NCI-H2171 treated with DMSO at 0.1 percent for 48 hours (cell line): ENCODE data around the gene ADAMTS12.

Source experiments
- DNase-seq: peaks from one replicate; lab custom pipeline; 2025; lab: John Stamatoyannopoulos, UW

Gene ADAMTS12

GRCh38 chr5:33753704-33754103, 138.1 kb downstream of the ADAMTS12 start:
- DNase-seq: no peak

DNA sequence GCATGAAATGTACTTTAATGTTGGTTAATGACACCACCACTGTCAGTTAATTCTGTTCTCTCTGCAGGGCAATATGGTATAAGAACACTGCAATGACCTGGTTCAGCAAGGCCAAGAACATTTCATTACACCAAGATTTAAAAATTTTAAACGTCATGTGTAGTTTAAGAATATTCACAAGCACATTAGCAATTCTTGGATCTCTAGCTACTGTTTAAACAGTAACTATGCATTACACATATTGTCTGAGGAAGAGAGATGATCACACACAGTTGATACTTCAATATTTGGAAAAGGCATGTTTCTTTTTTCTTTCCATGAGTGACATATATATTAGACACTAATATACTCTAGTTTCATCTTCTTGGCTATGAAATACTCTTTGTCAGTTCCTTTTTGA, 143.0 kb downstream of the ADAMTS12 start:
- no peak for DNase-seq

DNA sequence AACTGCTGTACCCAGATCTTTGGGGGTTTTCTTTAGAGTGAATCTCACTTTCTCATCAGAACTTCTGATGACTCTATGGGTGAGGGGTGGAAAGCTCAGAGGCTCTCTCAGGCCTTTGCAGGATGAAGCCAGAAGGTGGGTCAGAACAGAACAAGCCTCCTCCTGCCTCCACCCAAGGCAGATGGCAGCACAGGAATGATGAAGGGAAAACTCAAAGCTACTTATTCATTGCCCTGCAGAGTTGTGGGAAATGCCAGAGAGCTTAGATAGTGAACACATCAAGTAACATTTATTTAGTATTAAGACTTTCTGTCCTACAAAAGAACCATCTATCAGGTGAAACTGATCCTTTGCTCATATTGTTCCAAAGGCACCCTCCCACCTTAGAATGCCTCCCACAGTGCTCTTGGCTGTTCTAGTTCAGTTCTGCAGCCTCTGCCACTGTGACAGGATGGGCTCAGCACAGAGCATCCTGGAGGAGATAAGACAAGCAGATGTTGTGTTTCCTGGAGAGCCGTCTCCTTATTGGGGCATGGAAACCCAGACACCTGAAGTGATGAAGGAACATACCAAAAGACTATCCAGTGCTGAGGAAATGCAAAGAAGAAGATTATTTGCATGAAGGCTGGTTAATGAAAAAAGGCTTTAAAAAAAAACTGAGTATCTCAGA, 146.6 kb downstream of the ADAMTS12 start:
- DNase-seq: no peak

DNA sequence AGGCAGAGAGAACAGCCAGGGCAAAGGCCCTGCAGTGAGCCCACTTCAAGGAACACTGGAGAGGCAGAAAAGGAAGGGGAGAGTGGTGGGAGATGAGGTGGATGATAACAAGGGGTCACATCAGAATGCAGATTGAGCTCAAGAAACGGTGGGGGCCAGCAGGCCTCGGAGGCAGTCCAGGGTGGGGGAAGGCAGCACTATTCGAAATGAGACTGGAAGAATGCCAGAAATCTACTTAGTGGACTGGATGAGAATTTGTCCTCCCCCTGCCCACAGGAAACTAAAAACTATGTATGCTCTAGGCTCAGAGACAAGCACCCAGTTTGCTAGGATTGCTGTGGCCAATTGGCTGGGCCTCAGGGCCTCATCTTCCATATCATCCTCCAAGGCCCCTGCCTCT, 148.7 kb downstream of the ADAMTS12 start:
- DNase-seq: no peak

- DNase-seq: no peak
Measured at GRCh38 chr5:33742181-33742580, 149.6 kb downstream of the ADAMTS12 start.

DNA sequence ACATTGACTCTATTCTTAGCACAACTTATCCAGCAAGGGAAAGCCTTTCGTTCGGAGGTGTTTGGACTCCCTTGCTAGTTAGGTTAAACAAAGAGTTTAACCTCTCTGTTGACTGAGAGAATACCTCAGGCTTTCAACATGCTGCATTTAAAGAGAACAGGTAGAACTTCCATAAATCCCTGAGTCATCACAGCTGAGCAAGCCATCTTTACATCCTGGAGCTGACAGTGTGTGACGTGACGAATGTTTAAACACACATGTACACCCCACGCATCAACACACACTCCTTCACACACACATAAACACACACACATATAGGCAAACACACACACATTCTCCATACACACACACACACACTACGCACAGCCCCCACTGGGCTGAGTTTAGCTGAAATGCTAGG, 152.8 kb downstream of the ADAMTS12 start:
- DNase-seq: no peak

GRCh38 chr5:33738097-33738496, 153.7 kb downstream of the ADAMTS12 start:
- DNase-seq: no peak

DNA sequence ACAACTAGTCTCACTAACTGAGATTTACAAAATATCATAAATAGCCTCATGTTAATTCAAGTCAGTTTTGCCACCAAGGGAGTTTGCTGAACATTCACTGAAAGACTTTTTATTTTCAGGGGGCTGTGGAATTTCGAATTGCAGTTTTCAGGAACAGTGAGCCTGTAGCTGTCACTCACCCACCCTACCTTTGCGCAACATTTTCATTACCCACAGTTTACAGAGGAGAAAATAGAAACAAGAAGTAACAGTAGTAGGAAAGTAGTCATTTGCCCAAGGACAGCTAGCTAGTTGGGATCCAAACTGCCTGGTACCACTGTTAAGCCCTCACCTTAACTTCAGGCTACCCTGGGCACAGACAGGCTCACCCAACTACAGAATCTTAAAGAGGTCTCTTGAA, 154.1 kb downstream of the ADAMTS12 start:
- DNase-seq: no peak

- no peak for DNase-seq
Measured at GRCh38 chr5:33737284-33737683, 154.5 kb downstream of the ADAMTS12 start.

GRCh38 chr5:33736510-33736909, 155.3 kb downstream of the ADAMTS12 start:
- DNase-seq: no peak

GRCh38 chr5:33735072-33735471, 156.7 kb downstream of the ADAMTS12 start:
- DNase-seq: no peak

GRCh38 chr5:33734537-33734936, 157.3 kb downstream of the ADAMTS12 start:
- no peak for DNase-seq

- no peak for DNase-seq
Measured at GRCh38 chr5:33733225-33733624, 158.6 kb downstream of the ADAMTS12 start.

- DNase-seq: no peak
Measured at GRCh38 chr5:33726422-33727165, 165.2 kb downstream of the ADAMTS12 start.

DNA sequence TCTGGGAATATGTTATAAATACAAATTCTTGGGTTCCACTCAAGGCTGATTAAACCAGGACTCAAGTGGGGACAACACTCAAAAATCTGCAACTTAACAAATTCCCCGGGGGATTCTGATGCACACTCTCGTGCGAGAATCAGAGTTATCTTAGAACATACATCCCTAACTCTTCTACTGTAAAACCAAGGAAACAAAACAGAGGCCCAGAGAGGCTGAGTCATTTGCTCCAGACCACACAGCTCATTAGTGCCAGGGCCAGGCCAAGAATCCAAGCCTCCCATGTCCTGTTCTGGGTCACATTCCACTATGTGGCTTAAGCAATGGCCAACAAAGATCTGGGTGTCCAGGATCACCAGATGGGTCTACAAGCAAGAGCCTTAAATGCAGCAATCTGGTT, 166.0 kb downstream of the ADAMTS12 start:
- DNase-seq: no peak

DNA sequence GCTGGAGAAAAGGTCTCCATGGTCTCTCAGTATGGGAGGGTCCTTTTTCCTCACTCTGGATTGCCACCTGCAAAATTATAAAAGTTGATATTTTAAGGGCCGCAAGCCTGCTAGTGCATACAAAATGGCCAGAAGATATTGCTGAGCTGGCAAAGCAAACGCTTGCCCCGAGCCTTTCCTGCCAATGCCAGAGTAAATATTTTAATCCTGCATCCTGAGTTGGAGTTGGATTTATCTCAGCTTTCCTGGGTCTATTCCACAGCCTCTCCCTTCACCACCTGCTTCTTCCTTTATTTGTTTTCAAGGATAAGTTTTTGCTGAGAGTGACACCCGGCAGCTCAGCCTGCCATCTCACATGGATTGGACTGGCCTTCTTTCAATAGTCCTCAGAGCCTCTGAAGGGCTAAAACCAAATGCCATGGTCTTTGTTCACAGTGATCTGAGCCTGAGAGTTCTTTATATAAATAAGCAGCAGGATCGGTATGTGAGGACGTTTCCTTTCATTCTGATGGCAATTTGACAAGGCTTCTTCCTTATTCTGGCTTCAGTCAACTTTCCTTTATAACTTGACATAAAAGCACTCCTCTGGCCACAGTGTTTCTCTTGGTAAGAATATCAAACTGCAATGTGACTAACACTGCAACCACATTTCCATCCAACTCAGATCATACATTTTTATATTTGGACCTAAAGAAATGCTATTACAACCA, 170.1 kb downstream of the ADAMTS12 start:
- DNase-seq: no peak

DNA sequence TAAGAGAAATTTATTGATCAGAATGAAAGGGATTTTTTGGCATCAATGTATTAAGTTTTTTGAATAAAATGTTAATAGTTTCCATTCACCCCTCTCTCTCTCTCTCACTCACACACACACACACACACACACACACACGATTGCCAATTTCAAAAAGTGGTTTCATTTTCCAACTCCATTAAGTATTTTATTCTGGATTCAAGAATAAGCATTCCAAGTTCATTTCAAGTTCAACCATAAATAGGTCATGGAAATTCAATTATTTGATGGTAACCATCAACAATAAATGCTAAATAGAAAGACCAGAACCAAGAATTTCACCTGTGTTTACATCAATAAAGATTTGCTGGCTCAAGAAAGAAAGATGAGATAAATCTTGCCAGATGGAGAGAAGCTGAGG, 171.6 kb downstream of the ADAMTS12 start:
- DNase-seq: no peak

GRCh38 chr5:33719769-33720168, 172.0 kb downstream of the ADAMTS12 start:
- no peak for DNase-seq

DNA sequence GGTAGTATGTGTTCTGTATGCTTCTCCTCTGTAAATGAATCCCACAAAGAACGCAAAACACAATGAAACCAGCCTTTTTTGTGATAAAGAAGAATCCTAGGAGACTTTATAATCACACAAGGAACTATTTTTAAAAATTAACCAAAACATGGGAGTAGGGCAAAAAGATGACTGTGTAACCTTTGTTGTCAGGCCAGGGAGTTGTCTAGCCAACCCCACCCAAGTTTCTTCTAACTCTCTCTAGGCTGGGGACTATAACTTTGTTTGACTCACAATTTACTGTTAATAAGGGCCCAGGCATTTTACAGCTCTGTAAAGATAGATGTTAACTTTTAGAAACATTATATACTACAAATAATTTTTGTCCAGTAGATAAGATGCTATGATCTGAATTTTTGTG, 176.1 kb downstream of the ADAMTS12 start:
- DNase-seq: no peak

DNA sequence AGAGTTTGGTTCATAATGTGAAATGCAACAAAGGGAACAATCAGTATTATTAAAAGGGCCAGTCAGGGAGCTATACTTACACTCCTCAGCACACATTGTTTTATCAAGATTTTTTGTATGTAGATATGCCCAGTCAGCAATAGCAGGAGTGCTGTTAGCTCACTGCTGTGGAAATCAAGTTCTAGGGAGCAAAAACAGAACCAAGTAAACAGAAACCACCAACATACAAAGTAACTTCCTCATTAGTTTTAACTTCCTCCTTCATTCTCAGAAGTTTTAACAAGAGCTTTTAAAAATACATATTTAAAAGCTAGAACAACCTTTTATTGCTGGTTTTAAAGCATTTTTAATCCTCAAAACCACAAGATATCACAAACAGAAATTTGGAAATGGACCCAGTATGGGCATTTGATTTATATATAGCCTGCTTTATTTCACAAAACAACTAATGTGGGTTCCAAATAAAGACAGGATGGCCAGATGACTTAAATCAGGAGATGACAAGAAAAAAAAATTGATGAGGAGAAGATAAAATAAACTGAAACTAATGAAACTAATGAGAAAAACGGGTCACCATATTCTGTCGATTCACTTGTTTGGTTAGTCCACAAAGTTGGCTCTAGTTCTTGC, 178.5 kb downstream of the ADAMTS12 start:
- no peak for DNase-seq

GRCh38 chr5:33712664-33713063, 179.1 kb downstream of the ADAMTS12 start:
- DNase-seq: no peak

DNA sequence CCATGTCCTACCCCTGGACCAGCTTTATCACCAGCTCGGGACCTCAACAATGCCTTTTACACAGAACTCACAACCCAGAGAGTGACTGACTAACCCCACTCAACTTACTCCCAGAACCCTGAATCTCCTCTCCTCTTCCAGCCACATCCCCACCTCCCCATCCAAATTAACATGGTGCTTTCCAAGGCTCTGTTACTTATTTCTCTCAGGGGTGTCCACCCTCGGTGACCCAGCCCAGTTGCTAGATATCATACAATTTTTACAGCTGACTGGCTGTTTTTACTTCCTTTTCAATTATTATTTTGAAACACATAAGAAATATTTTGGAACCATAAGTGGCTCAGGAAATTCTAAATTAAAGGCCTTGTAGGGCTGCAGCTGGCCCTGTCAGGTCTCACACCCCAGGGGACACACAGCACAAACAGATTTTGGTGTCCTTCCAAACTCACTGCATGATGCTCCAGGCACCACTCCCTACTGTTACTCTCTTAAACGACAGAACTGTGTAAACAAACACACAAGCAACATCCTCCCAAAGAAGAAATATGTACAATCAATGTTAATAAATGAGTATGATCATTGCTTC, 180.6 kb downstream of the ADAMTS12 start:
- DNase-seq: no peak
